HT-29 (cell line): ENCODE measurements around the gene PPP4R3A. TPM values are rescaled to one million over a fixed set of nuclear protein-coding genes. Genes with fewer than 3 reads are reported as not detected.
A peak's percentile ranks its signal among the peaks of the same experiment; 100 is the strongest.
"Not testable (repeated sequence)": the region's sequence is repeated elsewhere in the genome, so short reads cannot be mapped to it uniquely, and the experiment has no call there.

Experiments used
- DNase-seq: peaks from one replicate; pipeline ENCODE4 v3.0.0-alpha.2; 2015; ENCODE audit warnings: low spot score
- total RNA-seq: library from RNA; depleted of rRNA; stranded (reverse); fragments of >200 nt; shearing (Covaris generic); gene quantifications from 2 replicates; pipeline ENCODE4 v1.2.3, GENCODE V29; 2014

PPP4R3A gene
- total RNA-seq, 1 experiment from 2014 or later, result 27.8 TPM

DNA sequence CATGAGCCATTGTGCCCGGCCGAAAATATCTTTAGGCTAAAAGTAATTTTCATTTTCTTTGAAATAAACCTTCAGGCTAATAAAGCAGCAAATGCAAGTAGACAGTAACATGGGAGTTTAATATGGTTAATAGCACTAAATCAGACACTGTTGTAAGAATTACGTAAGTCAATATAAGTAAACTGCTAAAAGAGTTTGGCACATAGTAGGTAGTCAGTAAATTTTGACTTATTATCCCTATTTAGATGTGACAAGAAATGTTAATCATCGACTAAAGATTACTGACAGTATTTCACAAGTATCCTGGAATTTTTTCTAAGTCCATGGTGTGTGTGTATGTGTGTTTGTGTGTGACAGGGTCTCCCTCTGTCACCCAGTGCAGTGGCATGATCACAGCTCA, 3.9 kb downstream of the PPP4R3A start:
- DNase-seq, result no peak

DNA sequence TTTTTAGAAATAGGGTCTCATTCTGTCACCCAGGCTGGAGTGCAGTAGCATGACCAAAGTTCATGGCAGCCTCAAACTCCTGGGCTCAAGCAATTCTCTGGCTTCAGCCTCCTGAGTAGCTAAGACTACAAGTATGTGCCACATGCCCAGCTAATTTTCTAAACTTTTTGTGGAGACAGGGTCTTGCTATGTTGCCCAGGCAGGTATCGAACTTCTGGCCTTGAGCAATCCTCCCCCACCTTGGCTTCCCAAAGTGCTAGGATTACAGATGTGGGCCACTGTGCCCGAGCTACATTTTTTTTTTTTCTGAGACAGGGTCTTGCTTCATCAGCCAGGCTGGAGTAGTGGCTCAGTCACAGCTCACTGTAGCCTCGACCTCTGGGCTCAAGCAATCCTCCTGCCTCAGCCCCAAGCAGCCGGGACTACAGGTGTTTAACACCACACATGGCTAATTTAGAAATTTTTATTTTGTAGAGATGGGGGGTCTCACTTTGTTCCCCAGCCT, 7.1 kb downstream of the PPP4R3A start:
- DNase-seq, result no peak

GRCh38 chr14:91501951-91502930, 7.9 kb downstream of the PPP4R3A start:
- no peak for DNase-seq

DNA sequence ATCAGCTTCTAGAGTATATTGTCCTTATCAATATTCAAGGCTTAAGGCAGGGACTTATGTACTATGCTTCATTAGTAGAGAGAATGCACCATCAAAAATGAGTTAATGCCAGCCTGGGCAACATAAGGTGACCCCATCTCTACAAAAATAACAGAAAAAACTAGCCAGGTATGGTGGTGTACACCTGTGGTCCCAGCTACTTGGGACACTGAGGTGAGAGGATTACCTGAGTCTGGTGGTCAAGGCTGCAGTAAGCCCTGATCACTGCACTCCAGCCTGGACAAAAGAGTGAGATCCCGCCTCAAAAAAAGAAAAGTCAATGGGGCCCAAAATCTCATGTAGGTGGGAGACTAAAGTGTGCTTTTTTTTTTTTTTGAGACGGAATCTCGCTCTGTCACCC, 8.8 kb downstream of the PPP4R3A start:
- no peak for DNase-seq

DNA sequence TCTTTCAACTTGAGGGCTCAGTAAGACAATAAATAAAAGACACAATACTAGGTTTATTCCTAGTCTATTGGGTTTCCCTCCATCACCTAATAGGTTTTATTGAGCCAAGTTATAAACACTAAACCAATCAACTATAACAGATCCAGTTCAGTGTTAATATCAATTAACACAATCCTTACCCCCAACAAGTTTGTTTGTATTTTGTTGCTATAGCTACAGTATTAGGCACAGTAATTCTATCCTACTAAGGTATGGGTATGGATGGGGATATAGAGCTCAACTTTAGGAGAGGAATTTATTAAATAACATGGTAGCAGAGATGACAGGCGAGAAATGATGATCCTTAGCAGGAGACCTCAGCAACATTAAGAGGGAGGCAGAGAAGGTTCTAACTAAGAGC, 13.3 kb downstream of the PPP4R3A start:
- DNase-seq, result peak; percentile 23

DNA sequence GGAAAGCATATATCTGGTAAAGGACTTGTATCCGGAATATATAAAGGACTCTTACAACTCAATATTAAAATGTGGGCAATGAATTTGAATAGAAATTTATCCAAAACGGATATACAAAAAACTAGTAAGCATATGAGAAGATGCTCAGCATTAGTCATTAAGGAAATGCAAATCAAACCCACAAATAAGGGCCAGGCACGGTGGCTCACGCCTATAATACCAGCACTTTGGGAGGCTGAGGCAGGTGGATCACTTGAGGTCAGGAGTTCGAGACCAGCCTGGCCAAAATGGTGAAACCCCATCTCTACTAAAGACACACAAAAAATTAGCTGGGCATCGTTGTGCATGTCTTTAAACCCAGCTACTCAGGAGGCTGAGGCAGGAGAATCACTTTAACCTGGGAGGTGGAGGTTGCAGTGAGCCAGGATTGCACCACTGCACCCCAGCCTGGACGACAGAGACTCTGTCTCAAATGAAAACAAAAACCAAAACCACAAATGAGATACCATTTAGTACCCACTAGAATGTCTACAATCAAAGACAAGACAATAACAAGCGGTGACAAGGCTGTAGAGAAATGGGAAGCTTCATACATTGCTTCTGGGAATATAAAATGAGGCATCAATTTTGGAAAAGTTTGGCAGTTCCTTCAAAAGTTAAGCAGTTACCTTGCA, 15.6 kb downstream of the PPP4R3A start:
- not testable (repeated sequence) for DNase-seq

- no peak for DNase-seq
Measured at GRCh38 chr14:91493169-91493568, 16.9 kb downstream of the PPP4R3A start.

GRCh38 chr14:91484744-91485143, 25.4 kb downstream of the PPP4R3A start:
- no peak for DNase-seq

DNA sequence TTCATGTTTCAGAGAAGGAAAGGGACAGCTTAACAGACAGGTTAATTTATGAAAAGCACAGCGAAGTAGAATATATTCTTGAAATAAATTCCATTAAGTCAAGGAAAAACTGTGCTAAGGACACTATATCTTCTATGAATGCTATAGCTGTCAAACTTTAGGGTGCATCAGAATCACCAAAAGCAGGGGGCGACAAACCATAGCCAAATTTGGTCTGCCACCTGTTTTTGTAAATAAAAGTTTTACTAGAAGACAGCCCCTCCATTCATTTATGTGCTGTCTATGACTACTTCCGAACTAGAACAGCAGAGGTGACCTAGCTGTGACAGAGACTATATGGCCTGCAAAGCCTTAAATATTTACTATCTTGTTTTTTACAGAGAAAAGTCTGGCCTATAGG, 25.9 kb downstream of the PPP4R3A start:
- DNase-seq, result no peak

- no peak for DNase-seq
Measured at GRCh38 chr14:91482263-91483013, 27.7 kb downstream of the PPP4R3A start.

- DNase-seq, result no peak
Measured at GRCh38 chr14:91477388-91477787, 32.7 kb downstream of the PPP4R3A start.

DNA sequence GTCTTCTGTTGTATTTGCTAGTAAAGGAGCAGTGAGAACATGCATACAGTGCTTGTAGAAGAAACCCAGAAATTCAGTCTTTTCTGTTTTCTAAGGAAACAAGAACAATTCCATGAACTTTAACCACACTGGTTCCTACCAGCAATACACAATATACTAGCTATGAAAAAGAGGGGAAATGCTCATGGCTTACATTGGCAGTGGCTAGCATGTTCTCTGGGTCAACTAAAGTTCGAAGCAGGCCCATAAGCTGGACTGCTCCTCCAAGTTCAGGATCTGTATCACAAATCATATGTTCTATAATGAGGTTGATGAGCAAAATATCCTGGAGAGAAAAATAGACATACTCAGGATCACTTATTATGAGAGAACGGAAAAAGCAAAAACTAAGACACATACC, 37.1 kb downstream of the PPP4R3A start:
- no peak for DNase-seq

DNA sequence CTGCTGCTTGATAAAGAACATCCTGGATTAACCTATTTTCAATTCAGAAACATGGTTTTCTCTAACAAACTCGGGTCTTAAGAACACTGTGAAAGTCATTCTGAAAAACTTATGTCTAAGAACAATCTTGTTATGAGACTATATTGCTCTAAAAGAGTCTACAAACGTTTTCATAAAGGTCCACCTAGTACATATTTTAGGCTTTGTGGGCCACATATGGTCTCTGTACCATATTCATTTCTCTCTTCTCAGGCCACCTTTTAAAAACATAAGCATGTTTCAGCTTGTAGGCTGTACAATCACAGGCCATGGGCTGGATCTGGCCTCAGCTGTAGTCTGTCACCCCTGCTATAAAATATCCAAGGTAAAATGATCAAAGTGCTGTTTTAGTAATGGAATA, 39.9 kb downstream of the PPP4R3A start:
- no peak for DNase-seq

DNA sequence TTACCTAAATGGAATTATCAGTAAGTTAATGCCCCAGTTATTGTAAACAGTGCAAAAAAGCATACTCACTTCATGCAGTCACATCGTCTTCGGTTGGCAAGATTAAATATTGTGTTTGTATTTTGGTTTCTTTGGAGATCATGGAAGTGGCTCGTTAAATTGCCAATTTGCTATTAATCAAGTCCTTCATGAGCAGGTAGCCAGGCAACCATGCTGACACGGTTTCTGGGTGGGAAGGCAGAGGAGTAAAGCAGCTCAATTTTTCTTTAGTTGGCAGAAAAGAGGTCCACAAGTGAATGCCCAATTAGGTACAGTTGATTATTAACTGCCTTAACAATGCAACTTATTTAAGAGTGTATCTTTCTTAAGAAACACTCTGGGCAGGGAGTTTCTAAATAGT, 43.9 kb downstream of the PPP4R3A start:
- peak; percentile 16 for DNase-seq

- no peak for DNase-seq
Measured at GRCh38 chr14:91464615-91465205, 45.4 kb downstream of the PPP4R3A start.

- no peak for DNase-seq
Measured at GRCh38 chr14:91458612-91459011, 51.5 kb downstream of the PPP4R3A start.

GRCh38 chr14:91456283-91456682, 53.8 kb downstream of the PPP4R3A start:
- DNase-seq, result no peak

- DNase-seq, result no peak
Measured at GRCh38 chr14:91454580-91454979, 55.5 kb downstream of the PPP4R3A start.

DNA sequence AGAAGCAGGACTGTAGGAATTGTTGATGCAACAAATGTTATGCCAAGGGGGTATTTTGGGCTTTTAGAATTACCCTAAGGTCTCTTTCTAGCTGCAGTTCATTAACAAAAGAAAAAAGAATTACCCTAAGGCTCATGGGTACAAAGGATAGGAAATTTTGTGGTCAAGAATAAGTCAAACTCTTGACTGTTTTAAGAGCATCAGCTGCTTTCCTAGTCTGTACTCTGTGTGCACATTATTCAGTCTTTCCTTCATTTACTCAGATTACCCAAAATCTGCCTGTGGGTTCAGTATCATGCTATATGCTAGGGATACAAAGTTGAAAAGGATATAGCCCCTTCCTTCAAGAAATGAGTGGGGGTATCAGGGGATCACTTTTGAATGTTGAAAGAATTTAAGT, 56.0 kb downstream of the PPP4R3A start:
- DNase-seq, result no peak

DNA sequence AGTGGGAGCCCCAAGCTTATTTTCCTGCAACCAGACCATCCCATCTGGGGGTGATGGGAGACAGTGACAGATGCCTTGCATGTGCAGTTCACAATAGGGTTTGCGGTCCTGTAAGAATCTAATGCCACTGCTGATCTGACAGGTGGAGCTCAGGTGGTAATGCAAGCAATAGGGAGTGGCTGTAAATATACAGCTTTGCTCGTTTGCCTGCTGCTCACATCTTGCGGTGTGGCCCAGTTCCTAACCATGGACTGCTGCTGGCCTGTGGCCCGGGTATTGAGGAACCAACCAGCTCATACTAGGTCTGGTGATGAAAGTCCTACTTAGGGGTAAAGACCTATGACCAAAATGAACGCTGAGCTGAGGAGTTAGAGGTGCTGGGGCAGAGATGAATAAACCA, 56.4 kb downstream of the PPP4R3A start:
- no peak for DNase-seq

DNA sequence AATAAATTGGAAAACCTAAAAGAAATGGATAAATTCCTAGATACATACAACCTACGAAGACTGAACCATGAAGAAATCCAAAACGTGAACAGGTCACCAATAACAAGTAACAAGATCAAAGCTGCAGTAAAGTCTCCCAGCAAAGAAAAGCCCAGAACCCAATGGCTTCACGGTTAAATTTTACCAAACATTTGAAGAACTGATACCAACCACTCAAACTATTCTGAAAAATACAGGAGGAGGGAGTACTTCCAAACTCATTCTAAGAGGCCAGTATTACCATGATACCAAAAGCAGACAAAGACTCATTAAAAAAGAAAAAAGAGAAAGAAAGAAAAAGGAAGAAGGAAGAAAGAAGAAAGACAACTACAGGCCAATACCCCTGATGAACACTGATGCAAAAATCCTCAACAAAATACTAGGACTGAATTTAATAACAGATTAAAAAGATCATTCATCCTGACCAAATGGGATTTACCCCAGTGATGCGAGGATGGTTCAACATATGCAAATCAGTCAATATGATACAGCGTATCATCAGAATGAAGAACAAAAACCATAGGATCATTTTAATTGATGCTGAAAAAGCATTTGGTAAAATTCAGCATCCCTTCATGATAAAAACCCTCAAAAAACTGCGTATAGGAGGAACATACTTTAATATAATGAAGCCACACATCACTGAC, 65.6 kb downstream of the PPP4R3A start:
- DNase-seq, result no peak
